ENCODE data around the gene SIX3.

The SIX3 gene

GRCh38 chr2:44980751-44981713 is 39.5 kb downstream of the SIX3 start:
- intact Hi-C loops (cut with DNase I), result loop anchor here (1.0 to 5.0 kb wide), 2 partner anchors 513 to 596 kb away; no protein-coding TSS in a partner anchor
- DNase-seq, result no peak

GRCh38 chr2:44981714-44982108 is 40.2 kb downstream of the SIX3 start:
- DNase-seq, result peak; percentile 53 to 97 (median 83)

GRCh38 chr2:44983836-44984604 is 42.5 kb downstream of the SIX3 start:
- intact Hi-C loops (cut with DNase I), result loop anchor here (5.0 kb wide), 1 partner anchor 593 kb away; no protein-coding TSS in a partner anchor
- peak in 1 of 10 donors; percentile 48 for DNase-seq

More at GRCh38 chr2:44981714-44982108, 40.2 kb downstream of the SIX3 start:
- intact Hi-C loops (cut with DNase I), result loop anchor here (1.0 to 5.0 kb wide), 2 partner anchors 513 to 596 kb away; no protein-coding TSS in a partner anchor

GRCh38 chr2:44989176-44989575 is 47.7 kb downstream of the SIX3 start:
- no peak for DNase-seq
- intact Hi-C loops (cut with DNase I), result no loop called here

GRCh38 chr2:44994377-44994776 is 52.9 kb downstream of the SIX3 start:
- intact Hi-C loops (cut with DNase I), result no loop called here
- no peak for DNase-seq

All from posterior cingulate gyrus (tissue), 11 donors.